ENCODE results near the gene FAM200A. TPM values are rescaled to one million over a fixed set of nuclear protein-coding genes. Genes with fewer than 3 reads are reported as not detected.

Gene FAM200A
- total RNA-seq (10 to 100 TPM in 1 of 9 donors, 1 to 10 TPM in 8; 4.0 to 10.4 (median 6.5) TPM), polyA plus RNA-seq (10 to 100 TPM in 1 of 3 donors, 1 to 10 TPM in 2; 5.6 to 10.7 (median 9.3) TPM)
- long read RNA-seq, donor 1, transcript FAM200A-202 (2 exons, 2,480 nt): major isoform, 9 of 9 reads
- long read RNA-seq, donor 1, partial matches to known transcripts: 0 of 9 reads
- long read RNA-seq, donor 1, other reads (novel, unspliced or antisense): 0 of 9 reads
- long read RNA-seq, donor 2, transcript FAM200A-202 (2 exons, 2,480 nt): major isoform, 7 of 15 reads
- long read RNA-seq, donor 2, partial matches to known transcripts: 8 of 15 reads
- long read RNA-seq, donor 2, other reads (novel, unspliced or antisense): 0 of 15 reads
- long read RNA-seq, donor 3, partial matches to known transcripts: 0 of 4 reads
- long read RNA-seq, donor 3, other reads (novel, unspliced or antisense): 0 of 4 reads
- long read RNA-seq, donor 4, partial matches to known transcripts: 2 of 8 reads
- long read RNA-seq, donor 4, other reads (novel, unspliced or antisense): 2 of 8 reads
- long read RNA-seq, donor 5, transcript FAM200A-202 (2 exons, 2,480 nt): major isoform, 14 of 29 reads
- long read RNA-seq, donor 5, partial matches to known transcripts: 0 of 29 reads
- long read RNA-seq, donor 5, other reads (novel, unspliced or antisense): 13 of 29 reads
- long read RNA-seq, donor 6, partial matches to known transcripts: 0 of 8 reads
- long read RNA-seq, donor 6, other reads (novel, unspliced or antisense): 6 of 8 reads
- long read RNA-seq, donor 7, partial matches to known transcripts: 0 of 1 reads
- long read RNA-seq, donor 7, other reads (novel, unspliced or antisense): 0 of 1 reads
- long read RNA-seq, donor 8, transcript FAM200A-202 (2 exons, 2,480 nt): major isoform, 8 of 8 reads
- long read RNA-seq, donor 8, partial matches to known transcripts: 0 of 8 reads
- long read RNA-seq, donor 8, other reads (novel, unspliced or antisense): 0 of 8 reads
- long read RNA-seq, donor 9, partial matches to known transcripts: 0 of 4 reads
- long read RNA-seq, donor 9, other reads (novel, unspliced or antisense): 0 of 4 reads
- long read RNA-seq, donor 10, partial matches to known transcripts: 0 of 1 reads
- long read RNA-seq, donor 10, other reads (novel, unspliced or antisense): 0 of 1 reads

GRCh38 chr7:99551767-99552463 lies at the start of gene FAM200A:
TSS of gene FAM200A (minus strand) at chr7:99552114. CDS start at chr7:99548407, 3,707 bp downstream.
- intact Hi-C loops (cut with DNase I): loop anchor here in 1 of 2 donors (5.0 kb wide), 1 partner anchor 55 kb away; no protein-coding TSS in a partner anchor
- Histone ChIP-seq H3K36me3 (replicated peaks in 1 of 2) (peaks cover 0 to 11% of the 10 kb centered on the region in 2 donors), H3K27me3 (no peaks in the 10 kb centered on the region), H3K4me1 (replicated peaks in 1 of 2) (peaks cover 8 to 20% of the 10 kb centered on the region in 2 donors), H3K9me3 (replicated peaks in 1 of 3) (no peaks in the 10 kb centered on the region), H3K4me3 (peak within 1 kb of the TSS; percentile 57 to 94 (median 81)), H3K27ac (peak within 1 kb of the TSS; percentile 63 to 91 (median 78))
- TF ChIP-seq CTCF (IDR thresholded peaks at IDR 0.05): no peak
- peak; percentile 56 to 79 for TF ChIP-seq POLR2A (IDR thresholded peaks at IDR 0.05)
- peak; percentile 78 to 92 (median 89) for DNase-seq
- WGBS, 4 donors: 0 to 1% (median 0%) methylated on average over 20 to 37 of the region's 37 CpGs

DNA sequence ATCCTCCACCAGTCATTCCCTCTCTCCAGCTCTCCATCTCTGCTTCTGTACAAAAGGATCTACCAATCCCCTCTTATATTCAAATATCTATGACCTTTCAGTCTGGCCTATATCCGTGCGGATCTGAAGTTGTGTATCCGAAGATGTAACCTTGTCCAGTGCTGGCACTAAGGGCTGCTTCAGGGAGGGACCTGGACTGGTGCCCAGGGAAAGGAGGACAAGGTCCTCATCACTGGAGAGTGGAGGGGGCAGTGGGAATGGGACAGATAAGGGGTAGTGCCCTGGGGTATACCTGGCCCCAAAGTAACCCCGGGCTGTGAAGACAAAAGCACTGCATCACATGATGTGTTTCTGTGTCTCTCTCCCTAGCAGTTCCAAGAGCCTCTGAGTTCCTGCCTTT lies 47.9 kb upstream of the FAM200A start:
- no peaks in the 10 kb centered on the region for H3K9me3 ChIP-seq (replicated peaks in 1 of 3)
- TF ChIP-seq CTCF (IDR thresholded peaks at IDR 0.05): no peak
- no peak for TF ChIP-seq POLR2A (IDR thresholded peaks at IDR 0.05)
- peak in 6 of 7 donors; percentile 42 to 74 (median 64) for DNase-seq
- 26 to 40% (median 29%) methylated on average over 4 of the region's 4 CpGs for WGBS, 4 donors
- no peaks in the 10 kb centered on the region for H3K27me3 ChIP-seq
- no peak overlapping the region for H3K4me3 ChIP-seq
- no peaks in the 10 kb centered on the region for H3K4me1 ChIP-seq (replicated peaks in 1 of 2)
- intact Hi-C loops (cut with DNase I): no loop called here
- no peaks in the 10 kb centered on the region for H3K36me3 ChIP-seq (replicated peaks in 1 of 2)
- peak overlapping the region in 1 of 5 donors; percentile 0 for H3K27ac ChIP-seq

- WGBS, 4 donors: 73 to 88% (median 77%) methylated on average over 29 to 34 of the region's 34 CpGs
- TF ChIP-seq CTCF (IDR thresholded peaks at IDR 0.05): no peak
- no peaks in the 10 kb centered on the region for H3K27me3 ChIP-seq
Measured at GRCh38 chr7:99597762-99598501, 46.0 kb upstream of the FAM200A start, which contains the start of gene TMEM225B. TSS of gene TMEM225B (plus strand) at chr7:99598267. CDS start at chr7:99604389, 6,122 bp downstream.

More at GRCh38 chr7:99597762-99598501, 46.0 kb upstream of the FAM200A start, which contains the start of gene TMEM225B:
- intact Hi-C loops (cut with DNase I): no loop called here
- Histone ChIP-seq H3K36me3 (replicated peaks in 1 of 2) (no peaks in the 10 kb centered on the region), H3K4me1 (replicated peaks in 1 of 2) (no peaks in the 10 kb centered on the region), H3K9me3 (replicated peaks in 1 of 3) (no peaks in the 10 kb centered on the region), H3K27ac (no peak within 1 kb of the TSS), H3K4me3 (no peak within 1 kb of the TSS)
- no peak for DNase-seq

All from adrenal gland (tissue), 19 donors.